Measurements from ENCODE around the gene TIMD4. TPM values are rescaled to one million over a fixed set of nuclear protein-coding genes. Genes with fewer than 3 reads are reported as not detected.

Gene TIMD4
- polyA plus RNA-seq, 3 donors: 0.14 TPM; not detected in 2

- H3K4me1 ChIP-seq (ENCODE audit: control insufficient read depth in 1 of 2, insufficient read depth in 2 of 2, low read length in 2 of 2): no peaks in the 10 kb centered on the region
- H3K4me3 ChIP-seq (replicated peaks in 1 of 3; ENCODE audit: low read depth in 2 of 3, low read length in 3 of 3): no peak overlapping the region
- H4K20me1 ChIP-seq (ENCODE audit: insufficient read depth, low read length): no peaks in the 10 kb centered on the region
- H3K4me1 Mint-ChIP-seq: no peaks in the 10 kb centered on the region
- peaks cover 0 to 7% (median 3%) of the 10 kb centered on the region in 3 donors for H3K27me3 Mint-ChIP-seq (ENCODE audit: low read depth in 3 of 3)
- intact Hi-C loops (cut with micrococcal nuclease): no loop called here
- H3K4me2 ChIP-seq (replicated peaks; ENCODE audit: extremely low read depth, low read length, poor library complexity, severe bottlenecking): no peak overlapping the region
- no peak overlapping the region for H3K4me3 Mint-ChIP-seq
- 75% methylated on average over 1 of the region's 1 CpG for WGBS (ENCODE audit: insufficient coverage)
- H3K9ac ChIP-seq (ENCODE audit: insufficient read depth, low read length, poor library complexity, severe bottlenecking): no peak overlapping the region
- H3K27ac Mint-ChIP-seq: no peak overlapping the region
- H3K9me3 Mint-ChIP-seq: no peaks in the 10 kb centered on the region
- H3K36me3 ChIP-seq (replicated peaks in 1 of 2; ENCODE audit: control insufficient read depth in 1 of 2, insufficient read depth in 2 of 2, low read length in 2 of 2): no peaks in the 10 kb centered on the region
- H3K79me2 ChIP-seq (ENCODE audit: insufficient read depth, low read length): no peaks in the 10 kb centered on the region
- DNase-seq: no peak
- H2AFZ ChIP-seq (ENCODE audit: insufficient read depth, low read depth, low read length, poor library complexity, severe bottlenecking): no peak overlapping the region
- TF ChIP-seq, protein P1, sequence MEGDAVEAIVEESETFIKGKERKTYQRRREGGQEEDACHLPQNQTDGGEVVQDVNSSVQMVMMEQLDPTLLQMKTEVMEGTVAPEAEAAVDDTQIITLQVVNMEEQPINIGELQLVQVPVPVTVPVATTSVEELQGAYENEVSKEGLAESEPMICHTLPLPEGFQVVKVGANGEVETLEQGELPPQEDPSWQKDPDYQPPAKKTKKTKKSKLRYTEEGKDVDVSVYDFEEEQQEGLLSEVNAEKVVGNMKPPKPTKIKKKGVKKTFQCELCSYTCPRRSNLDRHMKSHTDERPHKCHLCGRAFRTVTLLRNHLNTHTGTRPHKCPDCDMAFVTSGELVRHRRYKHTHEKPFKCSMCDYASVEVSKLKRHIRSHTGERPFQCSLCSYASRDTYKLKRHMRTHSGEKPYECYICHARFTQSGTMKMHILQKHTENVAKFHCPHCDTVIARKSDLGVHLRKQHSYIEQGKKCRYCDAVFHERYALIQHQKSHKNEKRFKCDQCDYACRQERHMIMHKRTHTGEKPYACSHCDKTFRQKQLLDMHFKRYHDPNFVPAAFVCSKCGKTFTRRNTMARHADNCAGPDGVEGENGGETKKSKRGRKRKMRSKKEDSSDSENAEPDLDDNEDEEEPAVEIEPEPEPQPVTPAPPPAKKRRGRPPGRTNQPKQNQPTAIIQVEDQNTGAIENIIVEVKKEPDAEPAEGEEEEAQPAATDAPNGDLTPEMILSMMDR (IDR thresholded peaks at IDR 0.05): no peak
- H3K27ac ChIP-seq (ENCODE audit: low read depth in 1 of 2, low read length in 2 of 2): no peak overlapping the region
- no peaks in the 10 kb centered on the region for H3K36me3 Mint-ChIP-seq
- no peaks in the 10 kb centered on the region for H3K9me3 ChIP-seq (replicated peaks in 1 of 2; ENCODE audit: control insufficient read depth in 1 of 2, insufficient read depth in 1 of 2, low read length in 2 of 2)
- no peaks in the 10 kb centered on the region for H3K27me3 ChIP-seq (ENCODE audit: control insufficient read depth in 2 of 2, insufficient read depth in 2 of 2, low read length in 2 of 2)
Measured at GRCh38 chr5:156892223-156892622, 70.8 kb downstream of the TIMD4 start.

GRCh38 chr5:156888520-156888919 lies 74.5 kb downstream of the TIMD4 start:
- no CpG with 5 or more reads among the region's 2 CpGs for WGBS (ENCODE audit: insufficient coverage)
- Mint-ChIP-seq H3K4me3 (no peak overlapping the region), H3K27ac (peak overlapping the region in 1 of 7 donors; percentile 50), H3K36me3 (no peaks in the 10 kb centered on the region), H3K9me3 (no peaks in the 10 kb centered on the region), H3K27me3 (ENCODE audit: low read depth in 3 of 3) (peaks cover 0 to 5% (median 1%) of the 10 kb centered on the region in 3 donors), H3K4me1 (no peaks in the 10 kb centered on the region)
- no peaks in the 10 kb centered on the region for H4K20me1 ChIP-seq (ENCODE audit: insufficient read depth, low read length)
- no peaks in the 10 kb centered on the region for H3K36me3 ChIP-seq (replicated peaks in 1 of 2; ENCODE audit: control insufficient read depth in 1 of 2, insufficient read depth in 2 of 2, low read length in 2 of 2)
- H3K79me2 ChIP-seq (ENCODE audit: insufficient read depth, low read length): no peaks in the 10 kb centered on the region
- H2AFZ ChIP-seq (ENCODE audit: insufficient read depth, low read depth, low read length, poor library complexity, severe bottlenecking): no peak overlapping the region
- no peak overlapping the region for H3K4me3 ChIP-seq (replicated peaks in 1 of 3; ENCODE audit: low read depth in 2 of 3, low read length in 3 of 3)
- TF ChIP-seq, protein P1 (IDR thresholded peaks at IDR 0.05): no peak
- no peak for DNase-seq
- H3K9me3 ChIP-seq (replicated peaks in 1 of 2; ENCODE audit: control insufficient read depth in 1 of 2, insufficient read depth in 1 of 2, low read length in 2 of 2): no peaks in the 10 kb centered on the region
- H3K4me2 ChIP-seq (replicated peaks; ENCODE audit: extremely low read depth, low read length, poor library complexity, severe bottlenecking): no peak overlapping the region
- intact Hi-C loops (cut with micrococcal nuclease): no loop called here
- no peak overlapping the region for H3K27ac ChIP-seq (ENCODE audit: low read depth in 1 of 2, low read length in 2 of 2)
- H3K4me1 ChIP-seq (ENCODE audit: control insufficient read depth in 1 of 2, insufficient read depth in 2 of 2, low read length in 2 of 2): no peaks in the 10 kb centered on the region
- H3K9ac ChIP-seq (ENCODE audit: insufficient read depth, low read length, poor library complexity, severe bottlenecking): no peak overlapping the region
- no peaks in the 10 kb centered on the region for H3K27me3 ChIP-seq (ENCODE audit: control insufficient read depth in 2 of 2, insufficient read depth in 2 of 2, low read length in 2 of 2)
